HG02885 (cell line): Measurements from ENCODE around the gene ANKRD11.
A peak's percentile ranks its signal among the peaks of the same experiment; 100 is the strongest.

ENCODE experiments used
- ATAC-seq: cut with Tn5 transposase; IDR thresholded peaks from one replicate; pipeline ENCODE4 v1.9.1; 2021; ENCODE audit warnings: mild to moderate bottlenecking; ENCODE audit not compliant: unreplicated experiment, poor library complexity

ANKRD11 gene

GRCh38 chr16:89490439-89491237, at the start of gene ANKRD11:
Gene ANKRD11, minus strand, starts transcription at chr16:89490561. Its CDS starts 173,542 bp downstream, at chr16:89317019.
- peak; percentile 89 for ATAC-seq

GRCh38 chr16:89538286-89538685, 47.9 kb upstream of the ANKRD11 start:
- no peak for ATAC-seq

- ATAC-seq = no peak
Measured at GRCh38 chr16:89537549-89537925, 47.2 kb upstream of the ANKRD11 start.

- ATAC-seq = no peak
Measured at GRCh38 chr16:89536886-89537548, 46.7 kb upstream of the ANKRD11 start.

- ATAC-seq = no peak
Measured at GRCh38 chr16:89536371-89536770, 46.0 kb upstream of the ANKRD11 start.

GRCh38 chr16:89534252-89534756, 43.9 kb upstream of the ANKRD11 start:
- ATAC-seq = no peak

GRCh38 chr16:89531821-89532526, 41.6 kb upstream of the ANKRD11 start:
- no peak for ATAC-seq

GRCh38 chr16:89530401-89531381, 40.3 kb upstream of the ANKRD11 start:
- no peak for ATAC-seq

- no peak for ATAC-seq
Measured at GRCh38 chr16:89529097-89529496, 38.7 kb upstream of the ANKRD11 start.

- no peak for ATAC-seq
Measured at GRCh38 chr16:89525146-89525913, 35.0 kb upstream of the ANKRD11 start.

GRCh38 chr16:89523680-89524344, 33.5 kb upstream of the ANKRD11 start:
- no peak for ATAC-seq

GRCh38 chr16:89522287-89522686, 31.9 kb upstream of the ANKRD11 start:
- no peak for ATAC-seq

- ATAC-seq = no peak
Measured at GRCh38 chr16:89519881-89520280, 29.5 kb upstream of the ANKRD11 start.

GRCh38 chr16:89517128-89517527, 26.8 kb upstream of the ANKRD11 start:
- no peak for ATAC-seq

- no peak for ATAC-seq
Measured at GRCh38 chr16:89512453-89512852, 22.1 kb upstream of the ANKRD11 start.

GRCh38 chr16:89511374-89511773, 21.0 kb upstream of the ANKRD11 start:
- no peak for ATAC-seq

- no peak for ATAC-seq
Measured at GRCh38 chr16:89510526-89510925, 20.2 kb upstream of the ANKRD11 start.

GRCh38 chr16:89507834-89508590, 17.7 kb upstream of the ANKRD11 start, which contains the start of gene SPG7:
Gene SPG7, plus strand, starts transcription at chr16:89508403. Its CDS starts 15 bp downstream, at chr16:89508418.
- ATAC-seq = peak; percentile 78
